ENCODE results near the gene MARCHF10.
"Not testable (repeated sequence)": the region's sequence is repeated elsewhere in the genome, so short reads cannot be mapped to it uniquely, and the experiment has no call there.

Gene MARCHF10

DNA sequence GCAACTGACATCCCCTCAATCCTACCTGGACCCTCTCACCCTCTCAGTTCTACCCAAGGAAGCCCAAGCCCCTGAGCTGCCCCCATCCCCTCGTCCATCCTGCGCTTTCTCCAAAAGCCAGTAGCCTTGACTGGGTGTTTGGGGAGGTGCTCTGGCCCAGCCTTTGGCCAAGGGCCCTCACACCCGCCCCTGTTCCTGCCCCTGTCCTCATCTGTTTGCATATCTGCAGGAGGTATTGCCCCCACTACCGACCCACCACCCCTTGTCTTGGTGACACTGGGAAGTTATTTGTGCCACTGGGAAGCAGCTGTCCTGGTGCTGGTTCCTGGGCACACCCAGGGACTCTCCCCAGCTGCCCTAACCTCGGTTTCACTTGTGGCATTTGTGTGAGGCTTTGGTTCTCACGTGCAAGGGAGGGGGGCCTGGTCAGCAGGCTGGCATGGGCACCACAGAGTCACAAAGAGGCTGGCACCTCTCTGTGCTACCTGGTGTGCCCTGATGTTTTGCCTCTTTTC lies 105.3 kb downstream of the MARCHF10 start:
- DNase-seq (ENCODE audit: extremely low read depth in 1 of 2, low read depth in 1 of 2), result no peak

DNA sequence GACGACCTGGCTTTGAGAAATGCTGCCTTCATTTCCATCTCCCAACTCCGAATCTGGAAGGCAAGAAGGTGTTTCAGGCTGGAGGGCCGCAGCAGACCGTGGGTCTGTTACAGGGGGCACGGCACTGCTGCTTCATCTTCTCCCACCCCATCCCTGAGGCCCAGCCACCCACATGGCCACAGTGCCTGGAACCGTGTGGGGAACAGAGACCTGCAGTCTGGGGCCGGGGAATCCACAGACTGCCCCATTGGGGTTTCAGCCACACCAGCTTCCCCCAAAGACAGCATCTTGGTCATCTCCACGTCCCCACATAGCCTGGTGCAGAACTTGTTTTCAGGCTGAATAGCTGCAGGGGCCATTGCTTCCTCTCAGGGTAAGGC lies 106.4 kb downstream of the MARCHF10 start:
- DNase-seq (ENCODE audit: extremely low read depth in 1 of 2, low read depth in 1 of 2), result no peak

DNA sequence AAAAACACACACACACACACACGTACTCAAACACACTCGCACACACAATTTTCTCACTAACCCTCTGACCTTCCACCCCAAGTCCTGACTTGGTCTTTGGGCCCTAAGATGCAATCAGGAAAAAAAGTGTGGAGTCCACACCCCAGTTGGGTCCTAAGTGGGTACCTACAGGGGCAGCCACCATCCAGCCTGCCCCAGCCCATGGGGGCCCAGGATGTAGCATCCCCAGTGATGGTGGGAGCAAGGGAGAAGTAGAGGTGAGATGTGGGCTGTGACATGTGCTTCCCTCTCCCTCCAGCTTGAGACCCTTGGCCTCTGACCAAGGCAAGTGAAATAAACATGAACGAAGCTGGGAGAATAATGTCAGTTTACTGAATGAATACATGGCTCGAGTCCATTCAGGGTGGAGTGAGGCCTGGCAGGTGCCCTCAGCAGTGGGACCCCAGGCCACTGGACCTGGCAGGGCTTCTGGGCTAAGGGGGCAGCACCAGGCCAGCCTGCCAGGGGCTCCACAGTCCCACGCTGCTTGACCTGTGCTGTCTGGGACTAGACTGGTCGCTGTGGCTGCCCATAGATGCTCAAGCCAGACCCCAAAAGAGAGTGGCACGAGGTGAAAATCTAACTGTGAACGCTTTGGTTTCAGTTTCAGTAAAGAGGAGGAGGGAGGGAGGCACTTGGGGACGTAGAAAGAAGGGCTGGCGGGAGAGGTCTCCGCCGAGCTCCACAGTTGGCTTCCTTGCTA lies 107.0 kb downstream of the MARCHF10 start:
- no peak for DNase-seq (ENCODE audit: extremely low read depth in 1 of 2, low read depth in 1 of 2)

DNA sequence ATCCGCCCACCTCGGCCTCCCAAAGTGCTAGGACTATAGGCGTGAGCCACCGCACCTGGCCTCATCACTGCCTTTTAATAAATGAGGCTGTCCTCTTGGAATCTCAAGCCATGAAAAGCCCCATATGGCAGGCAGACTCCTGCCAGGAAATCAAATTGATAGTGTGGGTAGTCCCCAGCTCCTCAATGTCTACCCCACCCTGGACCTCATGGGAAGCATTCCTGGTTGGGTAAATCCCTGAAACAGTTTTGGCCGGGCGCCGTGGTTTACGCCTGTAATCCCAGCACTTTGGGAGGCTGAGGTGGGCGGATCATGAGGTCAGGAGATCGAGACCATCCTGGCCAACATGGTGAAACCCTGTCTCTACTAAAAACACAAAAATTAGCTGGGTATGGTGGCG lies 109.7 kb downstream of the MARCHF10 start:
- not testable (repeated sequence) for DNase-seq (ENCODE audit: extremely low read depth in 1 of 2, low read depth in 1 of 2)

DNA sequence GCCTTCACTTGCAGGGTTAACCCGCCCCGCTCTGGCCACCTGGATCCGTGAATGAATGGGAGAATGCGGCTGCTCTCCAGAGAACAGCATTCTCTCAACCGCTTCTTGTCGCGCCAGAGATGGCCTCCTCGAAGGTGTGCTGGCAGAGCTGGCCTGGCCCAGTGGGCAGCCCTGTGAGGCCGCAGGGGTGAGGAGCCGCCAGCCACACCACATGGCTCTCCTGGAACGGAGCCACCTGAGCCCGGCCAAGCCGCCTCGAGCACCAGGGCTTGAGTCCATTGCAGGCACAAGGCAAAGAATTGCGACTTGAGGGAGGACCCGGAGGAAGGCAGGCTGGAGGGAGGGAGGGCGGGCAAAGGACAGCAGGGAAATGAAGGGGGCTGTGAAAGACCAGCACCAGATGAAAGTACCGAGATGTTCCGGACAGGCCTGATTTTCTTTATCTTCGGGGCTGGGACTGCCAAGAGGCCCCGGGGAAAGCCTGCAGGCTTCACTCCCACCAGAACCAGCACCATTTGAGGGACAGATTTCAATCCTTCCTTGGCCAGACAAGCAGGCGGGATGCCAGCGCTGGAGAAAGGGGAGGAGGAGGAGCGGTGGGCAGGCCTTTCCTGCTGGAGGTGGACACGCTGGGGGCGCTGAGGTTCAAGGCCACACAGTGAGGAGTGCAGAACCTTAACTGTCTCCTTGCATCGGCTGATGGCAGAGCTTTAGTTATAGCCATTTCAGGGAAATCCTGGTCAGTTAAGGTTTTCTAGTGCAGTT lies 111.2 kb downstream of the MARCHF10 start:
- no peak for DNase-seq (ENCODE audit: extremely low read depth in 1 of 2, low read depth in 1 of 2)

DNA sequence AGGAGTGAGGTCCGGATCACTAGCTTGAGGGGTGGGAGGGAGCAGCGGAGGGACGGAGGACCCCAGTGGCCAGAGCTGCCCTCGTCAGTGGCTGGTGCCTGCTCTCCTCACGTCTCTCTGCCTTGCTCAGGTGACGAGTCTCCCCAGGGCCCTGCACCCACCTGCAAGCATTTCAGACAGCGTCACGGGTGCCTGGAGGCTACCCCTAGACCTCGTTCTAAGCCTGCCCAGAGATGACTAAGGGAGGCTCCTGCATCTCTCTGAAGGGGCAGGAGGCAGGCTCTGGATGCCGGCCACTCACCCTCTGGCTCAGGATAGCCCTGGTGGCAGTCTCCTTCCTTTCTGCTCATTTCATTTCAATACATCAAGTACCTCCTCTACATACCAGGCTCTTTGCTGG lies 111.9 kb downstream of the MARCHF10 start:
- no peak for DNase-seq (ENCODE audit: extremely low read depth in 1 of 2, low read depth in 1 of 2)

DNA sequence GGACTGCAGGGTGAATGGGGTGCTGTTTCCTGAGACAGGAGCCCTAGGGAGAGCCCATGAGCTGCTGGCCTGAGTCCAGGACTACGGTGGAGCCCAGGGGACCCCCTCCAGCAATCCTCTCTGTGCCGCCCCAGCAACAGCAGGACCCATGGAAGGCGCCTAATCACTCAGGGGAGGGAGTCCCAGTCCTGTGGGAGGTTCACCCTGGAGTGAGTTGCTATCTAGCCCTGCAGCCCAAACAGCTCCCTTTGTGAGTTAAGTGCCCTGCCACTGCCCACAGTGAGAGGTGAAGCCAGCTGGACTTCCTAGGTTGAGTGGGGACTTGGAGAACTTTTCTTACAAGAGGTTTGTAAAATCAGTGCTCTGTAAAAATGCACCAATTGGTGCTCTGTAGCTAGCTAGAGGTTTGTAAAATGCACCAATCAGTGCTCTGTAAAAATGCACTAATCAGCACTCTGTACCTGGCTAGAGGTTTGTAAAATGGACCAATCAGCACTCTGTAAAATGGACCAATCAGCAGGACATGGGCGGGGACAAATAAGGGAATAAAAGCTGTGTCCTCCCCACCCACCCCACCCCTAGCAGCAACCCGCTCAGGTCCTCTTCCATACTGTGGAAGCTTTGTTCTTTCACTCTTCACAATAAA lies 112.9 kb downstream of the MARCHF10 start:
- not testable (repeated sequence) for DNase-seq (ENCODE audit: extremely low read depth in 1 of 2, low read depth in 1 of 2)

DNA sequence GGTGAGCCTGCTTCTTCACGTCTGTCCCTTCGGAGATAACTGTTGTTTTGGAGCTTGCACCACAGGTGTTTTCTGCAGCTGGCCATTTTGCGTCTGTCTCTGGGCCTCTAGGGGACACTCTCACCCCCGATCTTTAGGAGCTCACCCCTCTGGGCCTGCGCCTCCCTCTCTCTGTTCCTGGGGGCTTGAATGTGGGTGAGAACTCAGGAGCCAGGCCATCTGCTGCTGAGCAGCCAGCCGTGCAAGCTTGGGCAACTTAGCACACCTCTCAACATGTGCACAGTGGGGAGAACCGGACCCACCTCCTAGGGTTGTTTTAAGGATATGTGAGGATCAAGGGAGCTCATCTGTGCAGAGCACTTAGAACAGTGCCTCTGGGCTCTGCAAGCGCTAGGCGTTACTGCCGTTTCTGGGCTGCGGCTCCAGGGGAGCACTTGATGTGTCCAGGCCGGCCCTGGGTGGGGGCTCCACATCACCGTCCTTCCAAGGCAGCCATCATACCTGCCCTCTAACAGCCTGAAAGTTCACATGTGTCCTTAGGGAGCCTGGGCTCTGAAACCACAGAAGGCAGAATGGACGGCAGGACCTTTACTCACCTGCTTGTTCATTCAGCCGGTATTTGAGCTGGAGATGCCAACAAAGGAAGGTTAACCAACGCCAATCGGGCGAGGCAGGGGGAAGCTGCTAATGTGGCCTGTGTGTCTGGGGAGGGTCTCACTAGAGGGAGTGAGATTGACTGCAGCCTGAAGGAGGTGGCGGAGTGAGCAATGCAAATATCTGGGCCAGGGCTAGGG lies 114.3 kb downstream of the MARCHF10 start:
- no peak for DNase-seq (ENCODE audit: extremely low read depth in 1 of 2, low read depth in 1 of 2)

DNA sequence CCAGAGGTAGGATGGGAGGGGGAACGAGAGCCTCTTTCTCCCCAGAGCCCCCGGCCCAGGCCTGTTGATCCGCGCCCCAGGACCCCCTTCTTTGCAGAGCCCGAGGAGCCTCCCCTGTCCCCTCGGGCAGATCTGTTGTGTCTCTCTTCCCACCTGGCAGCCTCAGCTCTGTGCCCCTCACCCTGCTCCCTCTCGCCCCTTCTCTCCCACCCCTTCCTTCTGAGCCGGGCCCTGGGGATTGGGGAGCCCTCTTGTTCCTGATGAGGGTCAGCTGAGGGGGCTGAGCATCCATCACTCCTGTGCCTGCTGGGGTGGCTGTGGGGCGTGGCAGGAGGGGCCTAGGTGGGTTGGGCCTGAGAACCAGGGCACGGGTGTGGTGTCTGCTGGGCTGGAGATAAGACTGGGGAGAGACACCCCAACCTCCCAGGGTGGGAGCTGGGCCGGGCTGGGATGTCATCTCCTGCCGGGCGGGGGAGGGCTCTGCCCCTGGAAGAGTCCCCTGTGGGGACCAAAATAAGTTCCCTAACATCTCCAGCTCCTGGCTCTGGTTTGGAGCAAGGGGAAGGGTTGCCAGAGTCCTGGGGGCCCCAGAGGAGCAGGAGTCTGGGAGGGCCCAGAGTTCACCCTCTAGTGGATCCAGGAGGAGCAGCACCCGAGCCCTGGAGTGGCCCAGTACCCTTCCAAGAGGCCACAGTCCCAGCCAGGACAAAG lies 115.2 kb downstream of the MARCHF10 start:
- no peak for DNase-seq (ENCODE audit: extremely low read depth in 1 of 2, low read depth in 1 of 2)

DNA sequence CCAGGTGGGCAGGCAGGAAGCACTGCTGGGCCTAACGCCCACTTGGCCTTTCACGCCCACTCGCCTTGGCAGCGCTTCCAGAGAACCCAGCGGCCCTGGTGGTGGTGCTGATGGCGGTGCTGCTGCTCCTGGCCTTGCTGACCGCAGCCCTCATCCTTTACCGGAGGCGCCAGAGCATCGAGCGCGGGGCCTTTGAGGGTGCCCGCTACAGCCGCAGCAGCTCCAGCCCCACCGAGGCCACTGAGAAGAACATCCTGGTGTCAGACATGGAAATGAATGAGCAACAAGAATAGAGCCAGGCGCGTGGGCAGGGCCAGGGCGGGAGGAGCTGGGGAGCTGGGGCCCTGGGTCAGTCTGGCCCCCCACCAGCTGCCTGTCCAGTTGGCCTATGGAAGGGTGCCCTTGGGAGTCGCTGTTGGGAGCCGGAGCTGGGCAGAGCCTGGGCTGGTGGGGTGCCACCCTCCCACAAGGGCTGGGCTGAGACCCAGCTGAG lies 115.9 kb downstream of the MARCHF10 start:
- DNase-seq (ENCODE audit: extremely low read depth in 1 of 2, low read depth in 1 of 2), result no peak

DNA sequence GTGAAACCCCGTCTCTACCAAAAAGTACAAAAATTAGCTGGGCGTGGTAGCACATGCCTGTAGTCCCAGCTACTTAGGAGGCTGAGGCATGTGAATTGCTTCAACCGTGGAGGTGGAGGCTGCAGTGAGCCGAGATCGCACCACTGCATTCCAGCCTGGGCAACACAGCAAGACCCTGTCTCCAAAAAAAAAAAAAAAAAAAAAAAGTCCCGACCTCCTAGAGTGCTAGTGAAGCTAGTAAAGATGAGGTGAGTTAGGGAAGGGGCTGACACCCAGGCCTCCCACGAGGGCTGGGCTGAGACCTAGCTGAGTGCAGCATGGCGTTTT lies 116.6 kb downstream of the MARCHF10 start:
- not testable (repeated sequence) for DNase-seq (ENCODE audit: extremely low read depth in 1 of 2, low read depth in 1 of 2)

DNA sequence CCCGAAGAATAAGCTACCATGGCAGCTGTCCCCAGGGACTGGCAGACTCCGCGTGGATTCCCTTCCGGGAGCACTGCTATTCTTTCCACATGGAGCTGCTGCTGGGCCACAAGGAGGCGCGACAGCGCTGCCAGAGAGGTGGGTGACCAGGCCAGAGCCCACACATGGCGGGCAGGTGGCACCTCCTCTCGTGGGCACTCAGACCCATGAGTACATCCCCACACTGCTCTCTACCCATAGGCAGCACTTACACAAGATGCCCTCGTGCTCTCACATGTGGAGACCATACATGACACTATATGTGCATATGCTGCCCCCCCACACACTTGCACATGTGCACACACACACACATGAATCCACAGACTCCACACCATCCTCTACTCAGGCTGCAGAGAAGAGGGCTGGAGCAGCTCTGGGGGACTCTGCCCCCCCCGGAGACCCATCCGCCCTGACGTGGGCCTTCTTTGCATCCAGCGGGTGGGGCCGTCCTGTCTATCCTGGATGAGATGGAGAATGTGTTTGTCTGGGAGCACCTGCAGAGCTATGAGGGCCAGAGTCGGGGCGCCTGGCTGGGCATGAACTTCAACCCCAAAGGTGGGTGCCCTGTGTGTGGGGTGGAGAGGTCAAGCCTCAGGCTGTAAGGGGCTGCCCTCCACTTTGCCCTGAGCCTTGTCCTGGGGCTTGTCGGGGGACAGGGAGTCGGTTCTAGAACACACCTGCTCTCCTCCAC lies 117.8 kb downstream of the MARCHF10 start:
- DNase-seq (ENCODE audit: extremely low read depth in 1 of 2, low read depth in 1 of 2), result no peak

DNA sequence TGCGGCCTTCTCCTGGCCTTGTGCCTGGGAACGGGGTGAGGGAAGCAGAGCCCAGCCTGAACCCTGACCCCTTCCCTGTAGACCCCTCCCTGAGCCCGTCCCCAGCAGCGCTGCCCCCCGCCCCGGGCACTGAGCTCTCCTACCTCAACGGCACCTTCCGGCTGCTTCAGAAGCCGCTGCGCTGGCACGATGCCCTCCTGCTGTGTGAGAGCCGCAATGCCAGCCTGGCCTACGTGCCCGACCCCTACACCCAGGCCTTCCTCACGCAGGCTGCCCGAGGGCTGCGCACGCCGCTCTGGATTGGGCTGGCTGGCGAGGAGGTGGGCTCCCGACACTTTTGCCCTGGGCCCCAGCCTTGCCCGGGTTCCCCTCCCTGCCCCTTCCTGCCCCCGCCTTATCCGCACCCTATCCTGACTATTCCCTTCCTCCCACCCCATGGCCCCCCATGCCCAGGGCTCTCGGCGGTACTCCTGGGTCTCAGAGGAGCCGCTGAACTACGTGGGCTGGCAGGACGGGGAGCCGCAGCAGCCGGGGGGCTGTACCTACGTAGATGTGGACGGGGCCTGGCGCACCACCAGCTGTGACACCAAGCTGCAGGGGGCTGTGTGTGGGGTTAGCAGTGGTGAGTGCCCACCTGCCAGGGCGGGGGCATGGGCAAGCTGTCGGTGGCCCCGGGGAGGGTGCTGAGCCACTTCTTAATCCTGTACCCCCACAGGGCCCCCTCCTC lies 118.5 kb downstream of the MARCHF10 start:
- DNase-seq (ENCODE audit: extremely low read depth in 1 of 2, low read depth in 1 of 2), result no peak

DNA sequence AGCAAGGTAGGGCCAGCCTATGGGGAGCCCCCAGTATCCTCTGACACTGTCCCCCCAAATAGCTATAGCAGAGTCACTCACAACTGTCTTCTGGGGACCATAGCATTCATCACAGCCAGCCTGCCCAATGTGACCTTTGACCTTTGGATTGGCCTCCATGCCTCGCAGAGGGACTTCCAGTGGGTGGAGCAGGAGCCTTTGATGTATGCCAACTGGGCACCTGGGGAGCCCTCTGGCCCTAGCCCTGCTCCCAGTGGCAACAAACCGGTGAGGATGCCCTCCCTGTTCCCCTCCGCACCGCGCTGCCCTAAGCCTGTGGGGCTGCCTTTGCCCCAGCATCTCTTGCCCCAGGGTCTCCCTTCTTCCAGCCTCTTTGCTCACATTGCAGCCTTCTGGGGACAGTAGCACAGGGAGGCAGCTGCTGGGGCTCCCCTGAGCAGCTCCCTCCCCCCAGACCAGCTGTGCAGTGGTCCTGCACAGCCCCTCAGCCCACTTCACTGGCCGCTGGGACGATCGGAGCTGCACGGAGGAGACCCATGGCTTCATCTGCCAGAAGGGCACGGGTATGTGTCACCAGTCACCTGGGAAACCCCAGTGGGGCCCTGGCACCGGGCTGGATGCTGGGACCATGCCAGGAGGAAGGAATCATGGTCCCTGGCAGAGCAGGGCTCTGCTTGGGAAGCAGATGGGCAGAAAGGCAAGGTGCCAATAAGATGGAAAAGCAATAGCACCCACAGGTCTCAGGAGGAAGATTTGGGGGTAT lies 119.5 kb downstream of the MARCHF10 start:
- DNase-seq (ENCODE audit: extremely low read depth in 1 of 2, low read depth in 1 of 2), result no peak

DNA sequence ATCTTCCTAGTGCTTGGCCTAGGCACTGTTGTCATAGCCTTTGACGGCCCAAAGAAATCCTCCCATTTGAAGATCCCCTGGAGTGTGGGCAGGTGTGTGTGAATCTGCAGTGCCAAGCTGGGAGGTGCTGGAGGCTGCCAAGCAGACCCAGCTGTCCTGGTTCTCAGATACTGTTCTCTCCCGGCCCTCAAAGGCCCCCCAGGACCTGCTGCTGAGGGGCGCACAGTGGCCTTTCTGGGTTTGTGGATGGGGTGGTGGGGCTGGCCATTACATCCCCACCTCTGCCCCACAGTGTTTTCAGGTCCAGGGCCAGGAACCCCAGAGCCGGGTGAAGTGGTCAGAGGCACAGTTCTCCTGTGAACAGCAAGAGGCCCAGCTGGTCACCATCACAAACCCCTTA lies 120.1 kb downstream of the MARCHF10 start:
- DNase-seq (ENCODE audit: extremely low read depth in 1 of 2, low read depth in 1 of 2), result no peak

DNA sequence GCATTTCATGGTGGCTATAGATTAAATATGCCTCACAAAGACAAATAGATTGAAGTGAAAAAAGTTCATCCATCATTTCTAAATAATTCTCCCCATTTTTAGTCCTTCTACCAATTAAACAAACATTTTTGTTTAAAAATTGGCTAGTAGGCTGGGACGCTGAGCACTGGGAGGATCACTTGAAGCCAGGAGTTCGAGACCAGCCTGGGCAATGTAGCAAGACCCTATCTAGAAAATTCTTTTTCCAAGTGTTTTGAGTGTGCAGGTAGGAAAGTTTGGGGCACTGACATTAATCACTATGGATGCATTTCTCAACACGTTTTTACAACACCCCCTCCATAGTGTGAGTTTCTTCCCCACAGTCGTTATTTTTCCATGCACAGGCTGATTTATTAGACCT lies 123.9 kb downstream of the MARCHF10 start:
- DNase-seq (ENCODE audit: extremely low read depth in 1 of 2, low read depth in 1 of 2), result no peak

DNA sequence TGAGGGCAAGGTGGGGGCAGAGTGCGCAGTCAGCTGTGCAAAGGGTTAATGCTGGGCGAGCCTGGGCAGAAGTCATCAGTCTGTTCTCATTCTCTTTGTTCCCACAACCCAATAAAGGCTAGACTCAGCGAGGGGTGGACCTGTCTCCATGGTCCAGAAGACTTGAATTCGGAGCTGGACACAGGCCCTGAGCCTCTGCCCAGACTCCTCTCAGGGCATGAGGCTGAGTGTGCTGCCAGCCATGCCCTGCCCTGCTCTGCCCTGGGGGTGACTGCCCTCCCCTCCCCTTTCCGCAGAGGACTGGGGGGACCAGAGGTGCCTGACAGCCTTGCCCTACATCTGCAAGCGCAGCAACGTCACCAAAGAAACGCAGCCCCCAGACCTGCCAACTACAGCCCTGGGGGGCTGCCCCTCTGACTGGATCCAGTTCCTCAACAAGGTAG lies 126.2 kb downstream of the MARCHF10 start:
- no peak for DNase-seq (ENCODE audit: extremely low read depth in 1 of 2, low read depth in 1 of 2)

All from activated CD8-positive, alpha-beta memory T cell treated with anti-CD3 and anti-CD28 coated beads for 1 hour (primary cell).